Measurements from ENCODE around the gene MAN1A2.
"Not testable (repeated sequence)": the region's sequence is repeated elsewhere in the genome, so short reads cannot be mapped to it uniquely, and the experiment has no call there.

The MAN1A2 gene

DNA sequence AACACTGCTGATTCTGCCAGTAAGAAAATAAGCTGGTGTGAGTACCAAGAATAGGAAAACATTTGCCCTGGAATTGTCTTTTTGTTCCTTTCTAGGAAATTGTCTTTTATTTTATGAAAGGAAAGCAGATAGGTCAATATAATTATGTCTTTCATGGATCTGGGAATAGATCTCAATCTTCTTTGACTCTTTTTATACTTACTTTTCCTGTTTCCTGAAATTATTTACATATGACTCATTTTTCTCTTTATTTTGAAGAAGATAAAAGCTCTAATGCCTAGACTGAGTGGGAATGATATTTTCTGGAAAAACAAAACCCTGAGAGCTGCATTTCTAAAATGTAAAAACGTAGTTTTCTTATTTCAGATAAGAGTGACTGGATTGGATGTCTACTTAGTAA lies 100.1 kb downstream of the MAN1A2 start:
- TF ChIP-seq, protein P1, sequence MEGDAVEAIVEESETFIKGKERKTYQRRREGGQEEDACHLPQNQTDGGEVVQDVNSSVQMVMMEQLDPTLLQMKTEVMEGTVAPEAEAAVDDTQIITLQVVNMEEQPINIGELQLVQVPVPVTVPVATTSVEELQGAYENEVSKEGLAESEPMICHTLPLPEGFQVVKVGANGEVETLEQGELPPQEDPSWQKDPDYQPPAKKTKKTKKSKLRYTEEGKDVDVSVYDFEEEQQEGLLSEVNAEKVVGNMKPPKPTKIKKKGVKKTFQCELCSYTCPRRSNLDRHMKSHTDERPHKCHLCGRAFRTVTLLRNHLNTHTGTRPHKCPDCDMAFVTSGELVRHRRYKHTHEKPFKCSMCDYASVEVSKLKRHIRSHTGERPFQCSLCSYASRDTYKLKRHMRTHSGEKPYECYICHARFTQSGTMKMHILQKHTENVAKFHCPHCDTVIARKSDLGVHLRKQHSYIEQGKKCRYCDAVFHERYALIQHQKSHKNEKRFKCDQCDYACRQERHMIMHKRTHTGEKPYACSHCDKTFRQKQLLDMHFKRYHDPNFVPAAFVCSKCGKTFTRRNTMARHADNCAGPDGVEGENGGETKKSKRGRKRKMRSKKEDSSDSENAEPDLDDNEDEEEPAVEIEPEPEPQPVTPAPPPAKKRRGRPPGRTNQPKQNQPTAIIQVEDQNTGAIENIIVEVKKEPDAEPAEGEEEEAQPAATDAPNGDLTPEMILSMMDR (conservative IDR thresholded peaks at IDR 0.05; ENCODE audit: low read length), result no peak
- DNase-seq (ENCODE audit: low read depth), result no peak
- H3K4me3 ChIP-seq (ENCODE audit: low read length), result no peak overlapping the region

DNA sequence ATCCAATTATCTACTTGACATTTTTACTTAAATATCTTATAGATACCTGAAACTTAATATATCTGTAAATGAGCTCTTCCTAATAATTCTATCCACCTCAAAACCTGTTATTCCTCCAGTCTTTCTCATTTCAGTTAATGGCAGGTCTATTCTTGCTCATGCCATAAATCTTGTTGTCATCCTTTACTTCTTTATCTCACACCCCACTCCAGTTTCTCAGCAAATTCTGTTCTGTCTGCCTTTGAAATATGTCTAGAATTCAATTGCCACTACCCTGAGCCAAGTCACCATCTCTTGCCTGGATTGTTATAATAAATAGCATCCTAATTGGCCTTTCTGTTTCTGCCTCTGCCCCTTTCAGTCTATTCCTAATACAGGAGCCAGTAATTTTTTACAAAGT lies 105.8 kb downstream of the MAN1A2 start:
- TF ChIP-seq, protein P1 (conservative IDR thresholded peaks at IDR 0.05; ENCODE audit: low read length), result no peak
- no peak for DNase-seq (ENCODE audit: low read depth)

DNA sequence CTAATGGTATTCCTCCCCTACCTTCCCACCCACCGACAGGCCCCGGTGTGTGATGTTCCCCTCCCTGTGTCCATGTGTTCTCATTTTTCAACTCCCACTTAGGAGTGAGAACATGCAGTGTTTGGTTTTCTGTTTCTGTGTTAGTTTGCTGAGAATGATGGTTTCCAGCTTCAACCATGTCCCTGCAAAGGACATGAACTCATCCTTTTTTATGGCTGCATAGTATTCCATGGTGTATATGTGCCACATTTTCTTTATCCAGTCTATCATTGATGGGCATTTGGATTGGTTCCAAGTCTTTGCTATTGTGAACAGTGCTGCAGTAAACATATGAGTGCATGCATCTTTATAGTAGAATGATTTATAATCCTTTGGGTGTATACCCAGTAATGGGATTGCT lies 108.2 kb downstream of the MAN1A2 start:
- not testable (repeated sequence) for H3K4me3 ChIP-seq (ENCODE audit: low read length); DNase-seq (ENCODE audit: low read depth)

More for the DNA sequence above, 105.8 kb downstream of the MAN1A2 start:
- no peak overlapping the region for H3K4me3 ChIP-seq (ENCODE audit: low read length)

DNA sequence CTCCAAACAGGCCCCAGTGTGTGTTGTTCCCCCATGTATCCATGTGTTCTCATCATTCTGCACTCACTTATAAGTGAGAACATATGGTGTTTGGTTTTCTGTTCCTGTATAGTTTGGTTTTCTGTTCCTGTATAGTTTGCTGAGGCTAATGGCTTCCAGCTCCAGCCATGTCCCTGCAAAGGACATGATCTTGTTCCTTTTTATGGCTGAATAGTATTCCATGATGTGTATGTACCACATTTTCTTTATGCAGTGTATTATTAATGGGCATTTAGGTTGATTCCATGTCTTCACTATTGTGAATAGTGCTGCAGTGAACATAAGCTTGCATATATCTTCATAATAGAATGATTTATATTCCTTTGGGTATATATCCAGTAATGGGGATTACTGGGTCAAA lies 111.8 kb downstream of the MAN1A2 start:
- DNase-seq (ENCODE audit: low read depth), result no peak
- H3K4me3 ChIP-seq (ENCODE audit: low read length), result no peak overlapping the region
- TF ChIP-seq, protein P1 (conservative IDR thresholded peaks at IDR 0.05; ENCODE audit: low read length), result no peak

DNA sequence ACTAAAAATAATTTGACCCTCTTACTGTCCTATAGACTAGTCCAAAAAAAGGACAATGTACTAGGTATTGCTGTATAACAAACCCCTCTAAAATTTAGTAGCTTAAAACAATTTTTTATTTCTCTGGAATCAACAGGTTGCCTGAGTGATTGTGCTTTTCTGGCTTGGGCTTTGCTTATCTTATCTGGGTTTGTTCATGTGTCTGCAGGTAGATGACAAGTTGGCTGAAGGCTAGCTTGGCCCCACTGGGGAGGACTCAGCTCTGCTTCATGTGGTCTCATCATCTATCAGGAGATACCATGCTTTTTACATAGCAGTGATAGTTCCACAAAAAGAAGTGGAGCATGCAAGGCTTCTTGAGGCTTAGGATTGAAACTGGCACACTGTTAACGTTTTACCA lies 114.2 kb downstream of the MAN1A2 start:
- TF ChIP-seq, protein P1 (conservative IDR thresholded peaks at IDR 0.05; ENCODE audit: low read length), result no peak
- no peak for DNase-seq (ENCODE audit: low read depth)
- no peak overlapping the region for H3K4me3 ChIP-seq (ENCODE audit: low read length)

DNA sequence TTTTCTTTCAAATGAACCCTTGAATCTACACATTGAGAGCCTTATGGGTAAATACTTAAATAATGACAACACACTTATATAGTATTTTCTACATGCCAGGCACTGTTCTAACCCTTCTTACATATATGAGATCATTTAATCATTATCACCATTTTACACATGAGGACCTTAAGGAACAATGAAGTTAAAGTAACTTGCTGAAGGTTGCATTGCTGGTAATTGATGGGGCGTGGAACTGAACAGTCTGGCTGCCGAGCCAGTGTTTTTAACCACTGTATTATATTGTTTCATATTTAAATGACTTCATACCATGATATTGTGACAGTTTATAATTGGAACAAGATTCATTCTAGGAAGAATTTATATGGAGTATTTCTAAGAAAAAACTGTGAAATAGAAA lies 126.7 kb downstream of the MAN1A2 start:
- no peak overlapping the region for H3K4me3 ChIP-seq (ENCODE audit: low read length)
- TF ChIP-seq, protein P1 (conservative IDR thresholded peaks at IDR 0.05; ENCODE audit: low read length), result no peak
- DNase-seq (ENCODE audit: low read depth), result no peak

DNA sequence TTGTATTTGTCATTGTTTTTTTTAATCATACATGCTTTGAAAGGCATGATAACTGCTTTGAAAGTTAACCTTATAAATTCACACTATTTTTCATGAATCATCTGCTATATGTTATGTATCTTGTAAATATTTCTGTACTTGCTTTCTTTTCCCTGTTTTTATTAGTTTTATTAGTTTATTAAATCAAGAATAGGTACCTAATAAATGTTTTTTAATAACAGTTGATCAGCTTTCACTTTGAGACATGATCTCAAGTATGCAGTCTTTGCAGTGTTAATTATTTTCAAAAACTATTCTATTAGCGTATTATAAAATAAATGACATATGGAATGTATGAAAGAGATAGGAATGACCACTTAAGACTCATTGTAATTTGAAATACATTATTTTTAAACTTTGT lies 127.8 kb downstream of the MAN1A2 start:
- no peak for DNase-seq (ENCODE audit: low read depth)
- H3K4me3 ChIP-seq (ENCODE audit: low read length), result no peak overlapping the region
- TF ChIP-seq, protein P1 (conservative IDR thresholded peaks at IDR 0.05; ENCODE audit: low read length), result no peak

DNA sequence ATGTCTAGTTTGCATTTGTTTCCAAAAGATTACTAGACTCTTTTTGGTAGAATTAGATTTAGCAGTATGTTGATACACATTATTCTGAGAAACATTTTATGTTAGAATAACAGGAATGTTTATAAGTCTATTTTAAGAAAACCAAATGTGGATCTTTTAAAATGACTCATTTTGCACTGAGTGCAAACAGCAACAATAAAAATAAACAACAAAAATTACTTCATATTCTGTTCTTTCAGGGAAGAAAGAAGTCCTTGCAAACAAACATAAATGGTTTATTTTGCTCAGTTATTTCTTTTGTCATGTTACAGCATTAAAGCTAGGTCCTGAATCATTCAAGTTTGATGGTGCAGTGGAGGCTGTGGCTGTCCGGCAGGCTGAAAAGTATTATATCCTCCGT lies 131.8 kb downstream of the MAN1A2 start:
- DNase-seq (ENCODE audit: low read depth), result no peak
- no peak overlapping the region for H3K4me3 ChIP-seq (ENCODE audit: low read length)
- TF ChIP-seq, protein P1 (conservative IDR thresholded peaks at IDR 0.05; ENCODE audit: low read length), result no peak

Measured in AG10803 (cell line).